Measurements from ENCODE around the gene ARHGEF38. TPM values are rescaled to one million over a fixed set of nuclear protein-coding genes. Genes with fewer than 3 reads are reported as not detected.

The ARHGEF38 gene
- total and polyA plus RNA-seq, 2 donors, result 0.24 to 0.30 TPM

DNA sequence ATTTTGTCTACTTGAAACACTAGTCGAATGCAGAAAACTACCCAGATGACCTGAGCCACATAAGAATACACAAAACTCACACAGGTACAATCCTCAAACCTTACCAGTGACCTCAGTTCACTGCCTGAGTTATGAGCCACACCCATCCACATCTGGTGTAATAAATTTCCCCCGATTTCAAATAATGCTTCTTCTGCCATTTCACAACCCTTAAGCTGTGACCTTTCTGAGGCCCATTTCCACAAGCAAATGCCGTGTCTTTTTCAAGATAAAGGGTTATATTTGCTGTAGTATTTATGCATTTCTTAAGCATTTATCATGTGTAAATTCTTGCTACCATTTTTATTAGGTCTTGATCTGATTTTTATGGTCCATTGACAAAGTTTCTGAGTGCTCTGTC is 1.8 kb upstream of the ARHGEF38 start:
- H3K27me3 ChIP-seq (ENCODE audit: control insufficient read depth in 2 of 2, insufficient read depth in 1 of 2, low read length in 1 of 2), result no peaks in the 10 kb centered on the region
- no peaks in the 10 kb centered on the region for H3K9me3 ChIP-seq (ENCODE audit: control insufficient read depth in 2 of 2, insufficient read depth in 1 of 2, low read length in 1 of 2)
- no peak overlapping the region for H3K27ac ChIP-seq (ENCODE audit: low read depth in 1 of 2, low read length in 1 of 2)
- DNase-seq (ENCODE audit: low read depth in 6 of 9, low spot score in 9 of 9), result no peak
- no peaks in the 10 kb centered on the region for H3K36me3 ChIP-seq (ENCODE audit: control insufficient read depth in 2 of 2, insufficient read depth in 2 of 2, low read length in 1 of 2)
- WGBS, result 93% methylated on average over 3 of the region's 3 CpGs
- H3K4me3 ChIP-seq (ENCODE audit: low read length in 2 of 2), result no peak overlapping the region
- peaks cover 0 to 7% of the 10 kb centered on the region in 2 donors for H3K4me1 ChIP-seq (ENCODE audit: control insufficient read depth in 2 of 2, insufficient read depth in 2 of 2, low read length in 2 of 2)

GRCh38 chr4:105555409-105555808 is 3.0 kb downstream of the ARHGEF38 start:
- Histone ChIP-seq H3K36me3 (ENCODE audit: control insufficient read depth in 2 of 2, insufficient read depth in 2 of 2, low read length in 1 of 2) (no peaks in the 10 kb centered on the region), H3K9me3 (ENCODE audit: control insufficient read depth in 2 of 2, insufficient read depth in 1 of 2, low read length in 1 of 2) (no peaks in the 10 kb centered on the region), H3K4me3 (ENCODE audit: low read length in 2 of 2) (no peak overlapping the region), H3K27me3 (ENCODE audit: control insufficient read depth in 2 of 2, insufficient read depth in 1 of 2, low read length in 1 of 2) (no peaks in the 10 kb centered on the region), H3K27ac (ENCODE audit: low read depth in 1 of 2, low read length in 1 of 2) (no peak overlapping the region), H3K4me1 (ENCODE audit: control insufficient read depth in 2 of 2, insufficient read depth in 2 of 2, low read length in 2 of 2) (peaks cover 0 to 7% of the 10 kb centered on the region in 2 donors)
- 96% methylated on average over 4 of the region's 4 CpGs for WGBS
- DNase-seq (ENCODE audit: low read depth in 6 of 9, low spot score in 9 of 9), result no peak

DNA sequence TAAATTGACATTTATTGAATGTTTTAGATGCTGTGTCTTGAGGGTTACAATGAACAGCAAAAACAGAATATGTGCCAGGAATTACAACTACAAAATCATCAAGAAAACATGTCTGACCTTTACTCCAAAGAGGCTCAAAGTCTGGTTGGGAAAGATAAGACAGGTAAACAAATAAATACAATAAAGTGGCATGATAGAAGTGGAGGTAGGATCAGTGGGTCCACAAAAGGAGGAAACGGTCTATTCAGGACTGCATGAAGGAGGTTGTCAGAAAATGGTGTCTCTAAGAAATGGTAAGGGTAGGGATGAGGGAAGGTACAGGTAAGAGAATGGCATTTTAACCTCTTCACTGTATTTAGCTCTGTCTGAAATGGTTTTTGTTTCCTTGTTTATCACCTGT is 3.8 kb downstream of the ARHGEF38 start:
- Histone ChIP-seq H3K27ac (ENCODE audit: low read depth in 1 of 2, low read length in 1 of 2) (no peak overlapping the region), H3K4me3 (ENCODE audit: low read length in 2 of 2) (no peak overlapping the region), H3K4me1 (ENCODE audit: control insufficient read depth in 2 of 2, insufficient read depth in 2 of 2, low read length in 2 of 2) (peaks cover 0 to 7% of the 10 kb centered on the region in 2 donors), H3K27me3 (ENCODE audit: control insufficient read depth in 2 of 2, insufficient read depth in 1 of 2, low read length in 1 of 2) (no peaks in the 10 kb centered on the region), H3K36me3 (ENCODE audit: control insufficient read depth in 2 of 2, insufficient read depth in 2 of 2, low read length in 1 of 2) (no peaks in the 10 kb centered on the region), H3K9me3 (ENCODE audit: control insufficient read depth in 2 of 2, insufficient read depth in 1 of 2, low read length in 1 of 2) (no peaks in the 10 kb centered on the region)
- 98% methylated on average over 1 of the region's 1 CpG for WGBS
- DNase-seq (ENCODE audit: low read depth in 6 of 9, low spot score in 9 of 9), result no peak

DNA sequence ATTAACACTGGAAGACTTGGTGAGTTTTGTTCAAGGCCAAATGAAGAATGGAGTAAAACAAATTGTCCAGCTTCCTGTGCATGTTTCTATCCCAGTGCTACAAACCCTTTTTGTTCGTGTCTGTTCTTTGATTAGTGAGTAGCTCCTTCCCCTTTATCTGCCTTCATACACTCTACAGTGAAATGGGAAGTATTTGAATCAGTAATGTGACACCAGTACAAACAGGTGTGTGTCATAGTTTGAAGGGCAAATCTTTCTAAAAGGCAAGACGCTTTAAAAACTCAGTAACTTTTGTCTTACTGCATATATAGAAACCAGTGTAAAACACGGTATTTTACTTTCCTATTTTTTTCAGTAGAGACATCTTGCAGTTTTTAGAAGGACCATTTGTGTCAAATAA is 5.9 kb downstream of the ARHGEF38 start:
- no peaks in the 10 kb centered on the region for H3K36me3 ChIP-seq (ENCODE audit: control insufficient read depth in 2 of 2, insufficient read depth in 2 of 2, low read length in 1 of 2)
- no peak overlapping the region for H3K4me3 ChIP-seq (ENCODE audit: low read length in 2 of 2)
- H3K4me1 ChIP-seq (ENCODE audit: control insufficient read depth in 2 of 2, insufficient read depth in 2 of 2, low read length in 2 of 2), result no peaks in the 10 kb centered on the region
- H3K27ac ChIP-seq (ENCODE audit: low read depth in 1 of 2, low read length in 1 of 2), result no peak overlapping the region
- H3K27me3 ChIP-seq (ENCODE audit: control insufficient read depth in 2 of 2, insufficient read depth in 1 of 2, low read length in 1 of 2), result no peaks in the 10 kb centered on the region
- no peak for DNase-seq (ENCODE audit: low read depth in 6 of 9, low spot score in 9 of 9)
- no peaks in the 10 kb centered on the region for H3K9me3 ChIP-seq (ENCODE audit: control insufficient read depth in 2 of 2, insufficient read depth in 1 of 2, low read length in 1 of 2)
- 63% methylated on average over 3 of the region's 3 CpGs for WGBS

DNA sequence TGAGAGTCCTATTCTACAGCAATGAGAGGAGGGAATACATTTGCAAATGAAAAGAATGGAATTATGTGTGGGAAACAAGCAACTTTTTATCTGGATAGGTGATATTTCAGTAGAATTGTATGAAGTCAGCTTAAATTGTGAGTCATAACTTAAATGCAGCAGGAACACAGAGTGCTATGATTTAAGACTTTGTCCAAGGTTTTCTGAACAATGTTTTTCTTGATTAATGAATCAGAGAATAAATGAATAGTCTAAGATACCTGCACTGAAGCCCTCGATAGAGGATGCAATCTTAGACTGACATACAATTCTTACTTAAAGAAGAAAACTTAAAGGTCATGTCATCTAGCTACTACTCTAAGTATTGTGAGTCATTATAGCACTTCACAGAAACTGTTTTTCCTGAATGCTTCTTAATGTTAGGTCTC is 8.0 kb downstream of the ARHGEF38 start:
- no peaks in the 10 kb centered on the region for H3K4me1 ChIP-seq (ENCODE audit: control insufficient read depth in 2 of 2, insufficient read depth in 2 of 2, low read length in 2 of 2)
- H3K27me3 ChIP-seq (ENCODE audit: control insufficient read depth in 2 of 2, insufficient read depth in 1 of 2, low read length in 1 of 2), result no peaks in the 10 kb centered on the region
- H3K9me3 ChIP-seq (ENCODE audit: control insufficient read depth in 2 of 2, insufficient read depth in 1 of 2, low read length in 1 of 2), result no peaks in the 10 kb centered on the region
- no peak overlapping the region for H3K27ac ChIP-seq (ENCODE audit: low read depth in 1 of 2, low read length in 1 of 2)
- 61% methylated on average over 1 of the region's 1 CpG for WGBS
- H3K36me3 ChIP-seq (ENCODE audit: control insufficient read depth in 2 of 2, insufficient read depth in 2 of 2, low read length in 1 of 2), result no peaks in the 10 kb centered on the region
- DNase-seq (ENCODE audit: low read depth in 6 of 9, low spot score in 9 of 9), result no peak
- H3K4me3 ChIP-seq (ENCODE audit: low read length in 2 of 2), result no peak overlapping the region

- H3K27ac ChIP-seq (ENCODE audit: low read depth in 1 of 2, low read length in 1 of 2), result no peak overlapping the region
- H3K4me3 ChIP-seq (ENCODE audit: low read length in 2 of 2), result no peak overlapping the region
- 94% methylated on average over 1 of the region's 1 CpG for WGBS
- no peak for DNase-seq (ENCODE audit: low read depth in 6 of 9, low spot score in 9 of 9)
- H3K27me3 ChIP-seq (ENCODE audit: control insufficient read depth in 2 of 2, insufficient read depth in 1 of 2, low read length in 1 of 2), result no peaks in the 10 kb centered on the region
- H3K4me1 ChIP-seq (ENCODE audit: control insufficient read depth in 2 of 2, insufficient read depth in 2 of 2, low read length in 2 of 2), result no peaks in the 10 kb centered on the region
- no peaks in the 10 kb centered on the region for H3K9me3 ChIP-seq (ENCODE audit: control insufficient read depth in 2 of 2, insufficient read depth in 1 of 2, low read length in 1 of 2)
- H3K36me3 ChIP-seq (ENCODE audit: control insufficient read depth in 2 of 2, insufficient read depth in 2 of 2, low read length in 1 of 2), result no peaks in the 10 kb centered on the region
These were observed 10.9 kb downstream of the ARHGEF38 start for GRCh38 chr4:105563352-105563751.

- 90% methylated on average over 1 of the region's 1 CpG for WGBS
These were observed 16.2 kb downstream of the ARHGEF38 start for GRCh38 chr4:105568584-105568983.

GRCh38 chr4:105569057-105569865 is 16.8 kb downstream of the ARHGEF38 start:
- 93% methylated on average over 3 of the region's 3 CpGs for WGBS
- Histone ChIP-seq H3K4me3 (ENCODE audit: low read length in 2 of 2) (no peak overlapping the region), H3K27me3 (ENCODE audit: control insufficient read depth in 2 of 2, insufficient read depth in 1 of 2, low read length in 1 of 2) (no peaks in the 10 kb centered on the region), H3K9me3 (ENCODE audit: control insufficient read depth in 2 of 2, insufficient read depth in 1 of 2, low read length in 1 of 2) (no peaks in the 10 kb centered on the region), H3K27ac (ENCODE audit: low read depth in 1 of 2, low read length in 1 of 2) (no peak overlapping the region), H3K36me3 (ENCODE audit: control insufficient read depth in 2 of 2, insufficient read depth in 2 of 2, low read length in 1 of 2) (no peaks in the 10 kb centered on the region), H3K4me1 (ENCODE audit: control insufficient read depth in 2 of 2, insufficient read depth in 2 of 2, low read length in 2 of 2) (no peaks in the 10 kb centered on the region)
- no peak for DNase-seq (ENCODE audit: low read depth in 6 of 9, low spot score in 9 of 9)

More at GRCh38 chr4:105568584-105568983, 16.2 kb downstream of the ARHGEF38 start:
- DNase-seq (ENCODE audit: low read depth in 6 of 9, low spot score in 9 of 9), result no peak
- no peaks in the 10 kb centered on the region for H3K36me3 ChIP-seq (ENCODE audit: control insufficient read depth in 2 of 2, insufficient read depth in 2 of 2, low read length in 1 of 2)
- H3K9me3 ChIP-seq (ENCODE audit: control insufficient read depth in 2 of 2, insufficient read depth in 1 of 2, low read length in 1 of 2), result no peaks in the 10 kb centered on the region
- no peak overlapping the region for H3K4me3 ChIP-seq (ENCODE audit: low read length in 2 of 2)
- no peaks in the 10 kb centered on the region for H3K4me1 ChIP-seq (ENCODE audit: control insufficient read depth in 2 of 2, insufficient read depth in 2 of 2, low read length in 2 of 2)
- H3K27me3 ChIP-seq (ENCODE audit: control insufficient read depth in 2 of 2, insufficient read depth in 1 of 2, low read length in 1 of 2), result no peaks in the 10 kb centered on the region
- no peak overlapping the region for H3K27ac ChIP-seq (ENCODE audit: low read depth in 1 of 2, low read length in 1 of 2)

GRCh38 chr4:105569866-105570236 is 17.4 kb downstream of the ARHGEF38 start:
- Histone ChIP-seq H3K27me3 (ENCODE audit: control insufficient read depth in 2 of 2, insufficient read depth in 1 of 2, low read length in 1 of 2) (no peaks in the 10 kb centered on the region), H3K27ac (ENCODE audit: low read depth in 1 of 2, low read length in 1 of 2) (no peak overlapping the region)

More at GRCh38 chr4:105569866-105570236, 17.4 kb downstream of the ARHGEF38 start:
- DNase-seq (ENCODE audit: low read depth in 6 of 9, low spot score in 9 of 9), result no peak
- WGBS, result 91% methylated on average over 2 of the region's 2 CpGs
- Histone ChIP-seq H3K36me3 (ENCODE audit: control insufficient read depth in 2 of 2, insufficient read depth in 2 of 2, low read length in 1 of 2) (no peaks in the 10 kb centered on the region), H3K4me1 (ENCODE audit: control insufficient read depth in 2 of 2, insufficient read depth in 2 of 2, low read length in 2 of 2) (no peaks in the 10 kb centered on the region), H3K4me3 (ENCODE audit: low read length in 2 of 2) (no peak overlapping the region), H3K9me3 (ENCODE audit: control insufficient read depth in 2 of 2, insufficient read depth in 1 of 2, low read length in 1 of 2) (no peaks in the 10 kb centered on the region)

Data from thymus (tissue), 11 donors.